AG09309 (cell line): ENCODE results near the gene NKX6-2.

Experiments
- DNase-seq: peaks from one replicate; pipeline ENCODE4 v3.0.0-alpha.2; 2010; ENCODE audit warnings: low read depth
- H3K4me3 ChIP-seq: 2 replicates; pipeline ENCODE4 v1.5.1; 2011; ENCODE audit warnings: mild to moderate bottlenecking, low read depth, low read length, moderate library complexity; ENCODE audit not compliant: control insufficient read depth
- TF ChIP-seq, protein P1 (sequence below): IDR thresholded peaks from 2 replicates; pipeline ENCODE4 v1.5.1; 2011; ENCODE audit warnings: mild to moderate bottlenecking, low read depth, low read length, inconsistent platforms; ENCODE audit not compliant: insufficient read depth, control insufficient read depth; ENCODE audit errors: missing control alignments

NKX6-2 gene

DNA sequence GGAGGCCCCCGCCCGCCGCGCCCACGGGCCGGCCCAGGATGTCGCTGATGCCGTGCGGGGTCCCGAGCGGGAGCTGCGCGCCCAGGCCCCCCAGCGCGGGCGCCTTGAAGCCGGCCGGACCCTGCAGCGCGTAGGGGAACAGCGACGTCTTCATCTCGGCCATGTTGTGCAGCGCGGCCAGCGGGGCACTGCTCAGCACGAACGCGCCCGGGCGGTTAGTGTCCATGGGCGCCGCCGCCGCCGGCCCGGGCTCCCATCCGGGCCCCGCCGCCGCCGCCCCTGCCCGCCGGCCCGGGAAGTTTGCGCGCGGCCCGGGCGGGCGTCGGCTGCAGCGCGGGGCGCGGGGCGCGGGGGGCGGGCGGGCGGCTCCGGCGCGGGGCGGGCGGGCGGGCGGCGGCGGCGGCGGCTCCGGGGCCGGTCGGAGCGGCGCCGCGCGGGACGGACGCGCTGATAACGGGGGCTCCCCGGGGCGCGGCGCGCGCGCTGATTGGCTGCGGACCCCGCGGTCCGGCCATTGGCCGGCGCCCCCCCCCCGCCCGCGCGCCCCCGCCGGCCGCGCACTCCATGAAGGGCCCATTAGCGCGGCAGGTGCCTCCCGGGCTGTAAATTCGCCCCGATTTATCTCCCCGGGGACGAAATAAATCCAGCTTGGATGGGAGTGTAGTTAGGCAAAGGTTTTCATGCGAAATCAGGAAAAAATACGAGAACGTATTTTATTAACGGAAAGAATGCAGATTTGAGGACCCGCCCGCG lies at the start of gene NKX6-2:
Gene NKX6-2, minus strand, starts transcription at position 425 of the 753 bp plus-strand sequence. Its CDS starts 199 bp downstream, at position 226.
- TF ChIP-seq, protein P1, sequence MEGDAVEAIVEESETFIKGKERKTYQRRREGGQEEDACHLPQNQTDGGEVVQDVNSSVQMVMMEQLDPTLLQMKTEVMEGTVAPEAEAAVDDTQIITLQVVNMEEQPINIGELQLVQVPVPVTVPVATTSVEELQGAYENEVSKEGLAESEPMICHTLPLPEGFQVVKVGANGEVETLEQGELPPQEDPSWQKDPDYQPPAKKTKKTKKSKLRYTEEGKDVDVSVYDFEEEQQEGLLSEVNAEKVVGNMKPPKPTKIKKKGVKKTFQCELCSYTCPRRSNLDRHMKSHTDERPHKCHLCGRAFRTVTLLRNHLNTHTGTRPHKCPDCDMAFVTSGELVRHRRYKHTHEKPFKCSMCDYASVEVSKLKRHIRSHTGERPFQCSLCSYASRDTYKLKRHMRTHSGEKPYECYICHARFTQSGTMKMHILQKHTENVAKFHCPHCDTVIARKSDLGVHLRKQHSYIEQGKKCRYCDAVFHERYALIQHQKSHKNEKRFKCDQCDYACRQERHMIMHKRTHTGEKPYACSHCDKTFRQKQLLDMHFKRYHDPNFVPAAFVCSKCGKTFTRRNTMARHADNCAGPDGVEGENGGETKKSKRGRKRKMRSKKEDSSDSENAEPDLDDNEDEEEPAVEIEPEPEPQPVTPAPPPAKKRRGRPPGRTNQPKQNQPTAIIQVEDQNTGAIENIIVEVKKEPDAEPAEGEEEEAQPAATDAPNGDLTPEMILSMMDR = no peak
- H3K4me3 ChIP-seq = no peak within 1 kb of the TSS
- DNase-seq = no peak

DNA sequence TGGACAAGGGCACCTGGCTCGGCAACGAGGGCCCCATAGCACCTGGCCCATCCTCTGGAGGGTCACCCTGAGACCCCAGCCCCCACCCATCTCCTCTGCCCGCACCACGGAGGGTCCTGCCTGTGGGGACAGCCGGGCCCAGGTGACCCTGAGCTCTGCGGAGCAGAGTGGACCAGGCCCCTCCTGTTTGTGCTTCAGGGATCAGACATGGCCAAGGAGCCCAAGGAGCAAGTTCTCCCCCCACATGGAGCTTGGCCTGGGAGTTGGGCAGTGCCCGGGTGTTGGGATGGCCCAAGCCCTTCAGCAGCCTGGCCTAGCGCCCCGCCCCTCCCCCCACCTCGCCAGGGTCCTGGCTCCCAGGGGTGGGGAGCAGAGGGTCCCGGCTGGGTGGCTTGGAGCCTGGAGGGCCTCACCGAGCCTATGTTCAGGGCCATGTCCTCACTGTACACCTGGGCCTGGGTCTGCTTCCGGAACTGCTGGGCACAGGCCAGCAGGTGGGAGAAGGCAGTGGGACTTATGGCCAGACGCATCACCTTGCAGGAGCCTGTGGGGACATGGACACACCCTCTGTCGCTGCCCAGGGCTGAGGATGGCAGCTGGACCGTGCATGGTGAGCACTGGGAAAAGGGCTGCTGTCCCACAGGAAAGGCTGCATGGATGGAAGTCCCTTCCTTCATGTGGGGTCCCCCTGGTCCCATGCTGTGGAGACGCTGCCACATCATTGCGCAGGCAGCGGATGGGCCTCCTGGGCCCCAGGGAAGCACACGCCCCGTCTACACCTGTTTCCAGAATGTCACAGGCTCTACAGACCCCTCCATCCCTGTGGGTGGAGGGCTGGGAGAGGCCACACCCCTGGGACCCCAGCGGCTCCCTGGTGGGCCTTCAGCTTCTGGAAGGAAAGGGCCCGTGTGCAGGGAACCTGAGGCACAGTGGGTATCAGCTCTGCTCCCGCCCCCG lies 49.2 kb upstream of the NKX6-2 start:
- TF ChIP-seq, protein P1 = no peak
- no peak overlapping the region for H3K4me3 ChIP-seq
- no peak for DNase-seq

DNA sequence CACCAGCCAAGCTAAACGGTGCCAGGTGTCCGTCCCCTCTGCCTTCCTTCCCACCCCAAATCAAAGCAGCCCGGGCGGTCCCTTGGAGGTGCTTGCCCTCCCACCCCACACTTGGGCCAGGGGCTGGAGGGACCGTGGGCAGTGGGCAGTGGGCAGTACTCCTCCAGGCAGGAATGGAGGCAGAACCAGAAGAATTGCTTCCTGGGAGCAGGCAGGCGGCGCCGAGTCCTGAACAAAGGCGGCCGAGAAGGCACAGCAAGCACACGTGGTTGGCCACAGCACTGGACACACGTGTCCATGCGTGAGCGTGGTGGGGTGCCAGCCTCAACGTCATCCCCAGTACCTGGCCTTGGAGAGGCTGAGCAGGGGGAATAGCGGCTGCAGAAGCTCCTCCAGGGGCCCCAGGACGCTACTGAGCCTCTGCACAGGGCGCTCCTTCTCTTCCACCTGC lies 48.4 kb upstream of the NKX6-2 start:
- no peak overlapping the region for H3K4me3 ChIP-seq
- DNase-seq = no peak

DNA sequence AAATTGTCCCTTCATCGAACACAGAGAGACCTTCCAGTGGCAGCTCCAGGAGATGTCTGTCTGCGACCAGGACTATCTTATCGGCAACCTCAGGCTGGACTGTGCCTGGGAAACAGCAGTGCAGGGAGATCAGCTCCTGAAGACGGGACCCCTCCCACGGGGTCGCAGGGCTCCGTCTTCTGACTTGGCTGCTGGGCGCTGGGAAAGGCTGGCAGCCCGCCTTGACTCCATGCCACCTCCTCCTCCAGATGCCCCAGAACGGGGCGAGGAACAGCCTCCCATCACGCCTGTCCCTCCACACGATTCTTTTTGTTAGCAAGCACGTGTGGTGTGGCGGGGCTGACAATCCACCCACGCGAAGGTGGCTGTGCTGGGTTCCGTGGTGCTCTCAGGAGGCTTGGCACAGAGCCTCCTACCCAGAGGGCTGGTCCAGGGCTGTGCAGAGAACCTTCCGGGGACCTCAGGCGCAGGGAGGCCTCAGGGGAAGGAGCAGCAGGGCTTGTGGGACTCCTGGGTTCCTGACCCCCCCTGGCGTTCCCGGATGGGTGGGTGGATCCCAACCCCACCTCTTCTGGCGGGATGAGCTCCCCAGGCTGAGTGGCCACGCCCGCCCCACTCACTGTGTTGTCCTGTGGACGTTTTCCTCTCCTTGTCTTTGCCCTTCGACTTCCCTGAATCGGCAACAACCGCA lies 47.6 kb upstream of the NKX6-2 start:
- H3K4me3 ChIP-seq = no peak overlapping the region
- TF ChIP-seq, protein P1 = no peak
- no peak for DNase-seq

More for the DNA sequence above, 48.4 kb upstream of the NKX6-2 start:
- TF ChIP-seq, protein P1 = no peak

DNA sequence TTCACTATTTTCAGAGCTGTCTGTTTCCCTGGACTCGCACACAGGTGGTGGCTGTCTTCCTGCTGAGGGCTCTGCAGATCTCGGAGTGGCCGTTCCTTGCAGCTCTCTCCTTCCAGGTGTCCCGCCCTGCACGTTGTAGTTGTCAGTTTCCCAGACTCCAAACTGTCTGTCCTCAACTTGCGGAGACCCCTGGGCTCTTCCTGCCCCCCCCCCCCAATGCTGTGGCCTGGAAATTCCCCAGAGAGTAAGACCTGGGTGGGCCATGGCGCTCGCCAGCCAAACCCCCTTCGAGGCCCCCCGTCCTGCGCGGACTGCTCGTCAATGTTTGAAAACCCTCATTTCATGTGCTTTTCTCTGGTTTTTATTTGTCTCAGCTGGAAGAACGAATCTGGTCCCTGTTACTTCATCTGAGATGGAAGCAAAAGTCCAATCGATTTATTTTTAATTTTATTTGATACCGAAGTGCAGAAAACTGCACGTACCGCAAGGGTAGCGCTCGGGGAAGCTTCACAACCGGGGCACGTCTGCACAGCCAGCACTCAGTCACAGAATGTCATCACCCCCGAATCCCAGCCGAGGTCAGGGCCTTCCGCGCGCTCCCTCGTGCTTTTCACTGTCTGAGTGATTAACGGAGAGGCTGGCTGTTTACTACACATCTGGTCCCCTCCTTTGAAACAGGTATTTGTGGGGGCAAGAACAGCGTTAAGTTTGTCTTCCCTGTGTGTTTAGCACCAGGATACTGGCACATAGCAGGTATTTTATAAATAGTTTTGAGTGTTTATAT lies 46.4 kb upstream of the NKX6-2 start:
- H3K4me3 ChIP-seq = no peak overlapping the region
- TF ChIP-seq, protein P1 = no peak
- no peak for DNase-seq
